LHCN-M2 (cell line): ENCODE measurements around the gene XRCC4. TPM values are rescaled to one million over a fixed set of nuclear protein-coding genes. Genes with fewer than 3 reads are reported as not detected.
A peak's percentile ranks its signal among the peaks of the same experiment; 100 is the strongest.
"Not testable (repeated sequence)": the region's sequence is repeated elsewhere in the genome, so short reads cannot be mapped to it uniquely, and the experiment has no call there.

Source experiments
- DNase-seq: peaks from one replicate; pipeline ENCODE4 v3.0.0-alpha.2; 2012; ENCODE audit warnings: low read depth
- total RNA-seq: library from RNA; depleted of rRNA; stranded (reverse); fragments of >200 nt; gene quantifications from 2 replicates; pipeline ENCODE4 v1.2.3, GENCODE V29; 2014

Gene XRCC4
- total RNA-seq, 1 experiment from 2014 or later, result 14.3 TPM

DNA sequence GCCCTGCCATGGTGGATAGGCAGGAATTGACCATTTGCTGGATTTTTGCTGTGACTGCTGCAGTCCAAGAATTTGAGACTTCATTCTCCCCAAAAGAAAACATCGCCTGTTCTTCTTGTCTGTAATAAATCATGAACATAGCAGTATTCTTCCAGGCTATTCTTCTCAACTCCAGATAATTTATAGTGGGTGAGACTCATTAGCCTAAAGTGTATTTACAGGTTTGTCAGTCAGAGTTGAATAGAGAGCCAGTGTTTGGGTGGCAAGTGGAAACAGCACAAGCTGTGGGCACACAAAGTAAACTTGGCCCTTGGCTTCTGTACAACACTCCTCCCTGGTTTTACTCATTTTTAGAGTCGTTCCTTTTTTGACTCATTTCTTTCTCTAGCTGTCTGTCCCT, 266.0 kb downstream of the XRCC4 start:
- DNase-seq, result no peak

DNA sequence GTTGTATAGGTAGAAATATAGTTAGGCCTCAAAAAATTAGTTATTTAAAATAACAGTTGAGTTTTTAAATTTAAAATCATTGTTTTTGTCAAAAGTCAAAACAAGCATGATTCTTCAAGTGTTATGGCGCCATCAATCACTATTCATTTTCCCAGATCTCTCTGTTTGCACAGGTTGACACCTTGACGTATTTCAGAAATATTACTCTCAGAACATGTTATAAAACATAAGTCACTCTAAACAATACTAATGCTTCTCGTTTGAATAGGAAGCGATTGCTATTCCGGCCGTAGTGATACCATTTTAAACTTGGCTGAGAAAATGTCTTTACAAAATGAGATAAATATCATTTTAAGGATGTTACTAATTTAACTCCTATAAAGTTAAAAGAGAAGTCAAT, 268.1 kb downstream of the XRCC4 start:
- no peak for DNase-seq

DNA sequence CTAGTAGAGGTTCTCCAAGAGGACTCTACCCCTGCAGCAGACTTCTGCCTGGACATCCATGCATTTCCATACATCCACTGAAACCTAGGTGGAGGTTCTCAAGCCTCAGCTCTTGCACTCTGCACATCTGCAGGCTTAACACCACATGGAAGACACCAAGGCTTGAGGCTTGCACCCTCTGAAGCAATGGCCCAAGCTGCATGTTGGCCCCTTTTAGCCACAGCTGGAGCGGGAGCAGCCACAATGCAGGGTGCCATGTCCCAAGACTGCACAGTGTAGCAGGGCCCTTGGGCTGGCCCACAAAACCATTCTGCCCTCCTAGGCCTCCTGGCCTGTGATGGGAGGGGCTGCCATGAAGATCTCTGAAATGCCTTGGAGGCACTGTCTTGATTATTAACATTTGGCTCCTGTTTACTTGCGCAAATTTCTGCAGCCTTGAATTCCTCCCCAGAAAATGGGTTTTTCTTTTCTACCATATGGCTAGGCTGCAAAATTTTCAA, 271.0 kb downstream of the XRCC4 start:
- DNase-seq, result no peak

DNA sequence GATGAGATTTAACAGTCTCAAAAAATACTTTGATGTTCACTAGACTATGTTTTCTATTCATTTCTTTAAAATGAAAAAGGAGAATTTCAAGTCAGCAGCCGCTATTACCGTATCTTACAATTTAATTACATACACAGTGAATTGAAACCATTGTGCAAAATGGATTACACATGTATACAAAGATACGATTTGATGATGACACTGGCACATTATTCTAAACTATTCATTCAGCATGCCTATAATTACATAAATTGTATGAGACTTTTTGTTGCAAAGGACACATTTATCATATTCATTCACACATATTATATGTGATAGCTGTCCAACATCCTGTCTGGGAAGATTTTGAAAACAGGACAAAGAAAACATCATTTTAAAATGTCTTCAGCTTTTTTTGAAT, 275.9 kb downstream of the XRCC4 start:
- DNase-seq, result no peak

DNA sequence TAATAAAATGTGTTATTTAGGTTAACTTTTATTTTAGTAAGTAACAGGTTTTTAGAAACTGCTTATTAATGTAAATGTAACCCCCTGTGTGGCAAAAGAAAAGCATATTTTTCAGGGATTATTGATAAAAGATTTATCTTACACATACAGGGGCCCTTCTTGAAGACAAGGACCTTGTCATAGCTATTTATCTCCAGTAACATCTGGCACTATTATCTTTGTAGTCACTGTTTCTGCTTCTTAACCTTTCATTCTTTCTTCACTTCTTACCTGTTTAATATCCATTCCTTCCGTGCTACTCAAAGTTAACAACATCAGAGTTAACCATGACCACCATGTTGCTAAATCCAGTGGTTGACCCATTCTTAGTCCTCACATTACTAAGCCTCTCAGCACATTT, 276.4 kb downstream of the XRCC4 start:
- DNase-seq, result no peak

DNA sequence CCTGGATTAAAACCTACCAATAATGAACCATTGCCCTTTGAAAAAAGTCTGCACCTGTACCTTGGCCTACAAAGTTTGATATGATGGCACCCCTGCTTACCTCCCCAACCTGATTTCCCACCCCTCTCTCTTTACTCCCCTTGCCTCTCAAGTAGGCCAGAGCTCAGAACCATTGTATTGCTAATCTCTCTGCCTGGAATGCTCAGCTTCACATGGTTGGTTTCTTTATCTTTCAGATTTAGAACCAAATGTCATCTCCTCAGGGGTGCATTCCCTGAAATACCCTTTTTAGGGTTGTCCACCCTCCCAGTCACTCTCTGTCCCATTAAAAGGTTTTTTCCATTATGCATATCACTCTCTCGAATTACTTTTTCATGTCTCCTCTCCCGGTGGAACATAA, 277.6 kb downstream of the XRCC4 start:
- no peak for DNase-seq

DNA sequence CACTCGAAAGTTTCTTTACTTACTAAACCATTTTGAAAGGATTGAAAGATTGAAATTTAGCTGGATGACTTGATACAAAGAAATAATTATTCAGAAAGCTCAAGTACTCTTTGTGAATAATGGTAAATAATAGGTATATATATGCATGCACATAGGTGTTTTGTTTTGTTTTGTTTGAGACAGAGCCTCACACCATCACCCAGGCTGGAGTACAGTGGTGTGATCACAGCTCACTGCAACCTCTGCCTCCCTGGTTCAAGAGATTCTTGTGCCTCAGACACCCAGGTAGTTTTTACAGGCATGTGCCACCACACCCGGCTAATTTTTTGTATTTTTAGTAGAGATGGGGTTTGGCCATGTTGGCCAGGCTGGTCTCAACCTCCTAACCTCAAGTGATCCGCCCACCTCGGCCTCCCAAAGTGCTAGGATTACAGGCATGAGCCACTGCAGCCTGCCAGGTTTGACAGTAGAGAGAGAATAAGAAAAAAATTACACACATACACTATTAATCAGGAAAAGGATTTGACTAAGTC, 278.2 kb downstream of the XRCC4 start:
- not testable (repeated sequence) for DNase-seq

DNA sequence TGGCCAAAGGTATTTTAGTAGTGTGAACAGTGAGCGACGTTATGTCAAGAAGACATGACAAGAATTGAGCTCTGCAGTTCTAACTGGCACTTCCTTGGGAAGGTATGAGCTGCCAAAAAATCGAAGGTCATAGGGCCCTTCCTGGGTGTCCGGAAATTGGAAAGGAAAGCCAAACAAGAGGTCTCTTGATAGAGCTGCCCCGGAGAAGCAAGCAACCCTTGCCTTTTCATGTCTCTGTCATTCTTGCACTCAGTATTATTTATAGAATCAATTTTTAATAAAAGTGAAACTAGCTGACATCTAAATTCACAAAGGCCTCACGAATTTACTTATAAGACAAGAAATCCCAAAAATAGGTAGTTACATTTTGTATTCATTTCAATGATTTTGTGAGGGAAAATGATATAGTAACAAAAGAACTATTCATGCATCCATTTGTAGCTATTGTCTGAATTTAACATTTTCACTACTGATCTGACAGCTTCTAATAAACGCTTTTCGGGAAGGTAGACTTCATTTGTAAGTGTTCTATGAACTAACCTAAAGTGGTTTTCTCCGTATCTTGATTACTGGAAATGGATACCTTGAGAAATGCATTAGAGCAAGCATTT, 280.4 kb downstream of the XRCC4 start:
- DNase-seq, result no peak

DNA sequence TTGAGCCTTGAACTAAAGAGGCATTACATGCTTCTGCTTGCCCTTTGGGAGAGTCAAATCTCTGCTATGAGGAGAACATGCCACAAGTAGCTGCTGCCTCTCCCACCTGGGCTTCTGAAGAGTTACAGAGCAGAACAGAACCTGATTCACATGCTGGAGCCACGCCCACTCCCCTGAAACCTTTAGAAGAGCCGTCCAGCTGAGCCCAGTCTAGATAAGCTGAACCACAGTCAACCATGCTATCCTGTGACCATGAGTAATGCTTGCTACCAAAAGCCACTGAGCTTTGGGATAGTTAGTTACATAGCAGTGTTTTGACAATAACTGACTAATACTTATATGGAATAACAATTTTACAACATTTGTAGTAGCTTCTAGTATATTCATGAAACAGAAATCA, 283.2 kb downstream of the XRCC4 start:
- DNase-seq, result no peak

DNA sequence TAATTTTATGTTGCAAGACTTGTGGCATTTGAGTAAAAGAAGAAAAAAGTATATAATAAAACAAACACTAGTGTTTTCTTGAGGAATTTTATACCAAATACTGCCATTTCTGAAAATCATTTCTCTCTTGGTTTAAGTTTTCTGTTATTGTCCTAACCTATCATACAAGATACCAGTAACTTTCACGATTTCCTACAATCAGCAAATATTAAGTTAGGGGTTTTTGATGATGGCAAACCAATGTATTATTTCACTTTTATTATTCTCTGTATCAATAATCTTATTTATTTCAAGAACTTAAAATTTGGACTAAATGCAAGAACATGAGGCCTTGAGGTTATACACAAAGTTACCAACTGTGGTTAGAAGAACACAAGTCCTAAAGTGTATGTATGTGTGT, 285.2 kb downstream of the XRCC4 start:
- DNase-seq, result no peak

DNA sequence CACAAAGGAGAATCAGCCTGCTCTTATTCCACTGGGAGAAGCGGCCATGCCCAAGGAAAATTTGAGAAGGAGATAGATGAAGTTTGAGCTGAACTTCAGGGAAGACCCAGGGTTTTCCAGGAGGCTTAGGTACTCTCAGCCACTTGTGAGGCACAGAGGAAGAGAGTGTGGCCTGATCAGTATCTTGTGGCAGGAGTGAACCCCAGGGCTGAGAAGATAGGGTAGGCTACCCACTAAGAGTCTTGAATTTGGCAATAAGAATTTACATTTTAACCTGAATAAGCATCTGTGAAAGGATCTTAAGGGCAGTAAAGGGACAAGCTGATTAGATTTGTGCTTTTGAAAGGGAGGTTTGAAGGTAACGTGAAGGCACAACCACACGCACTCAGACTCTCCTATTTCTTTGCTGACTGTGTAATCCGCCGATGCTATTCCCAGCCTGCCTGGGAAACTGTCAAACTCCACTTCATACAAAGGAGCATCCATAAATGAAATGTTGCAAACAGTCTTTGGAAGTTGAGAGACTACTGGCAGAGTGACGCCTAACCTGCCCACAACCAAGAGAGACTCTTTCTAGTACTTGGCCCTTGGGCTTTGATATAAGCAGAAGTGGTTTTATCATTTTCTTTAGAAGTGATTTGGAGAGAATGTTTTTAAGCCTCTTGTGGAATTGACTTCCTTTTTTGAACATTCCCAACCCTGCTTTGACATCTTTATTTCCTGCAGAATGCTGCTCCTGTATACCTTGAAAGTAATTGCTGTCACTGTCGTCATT, 286.0 kb downstream of the XRCC4 start:
- DNase-seq, result no peak

DNA sequence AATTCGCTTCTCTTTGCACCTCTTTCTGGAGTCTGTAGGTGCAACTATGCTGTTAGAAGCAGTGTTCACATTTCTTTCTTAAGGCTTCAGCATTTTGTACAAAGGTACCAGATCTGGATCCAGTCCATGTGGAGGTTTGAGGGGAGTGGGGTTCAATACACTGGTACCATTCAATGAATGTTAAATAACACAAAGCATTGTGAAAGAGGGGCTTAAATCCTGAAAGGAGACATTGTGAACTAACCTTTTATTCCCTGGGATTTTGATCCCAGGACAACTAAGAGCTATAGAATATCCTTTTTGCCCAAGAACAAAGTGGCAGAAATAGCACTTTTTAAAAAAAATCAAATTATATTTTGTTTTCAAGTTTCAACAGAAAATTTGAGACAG, 286.5 kb downstream of the XRCC4 start:
- DNase-seq, result no peak

DNA sequence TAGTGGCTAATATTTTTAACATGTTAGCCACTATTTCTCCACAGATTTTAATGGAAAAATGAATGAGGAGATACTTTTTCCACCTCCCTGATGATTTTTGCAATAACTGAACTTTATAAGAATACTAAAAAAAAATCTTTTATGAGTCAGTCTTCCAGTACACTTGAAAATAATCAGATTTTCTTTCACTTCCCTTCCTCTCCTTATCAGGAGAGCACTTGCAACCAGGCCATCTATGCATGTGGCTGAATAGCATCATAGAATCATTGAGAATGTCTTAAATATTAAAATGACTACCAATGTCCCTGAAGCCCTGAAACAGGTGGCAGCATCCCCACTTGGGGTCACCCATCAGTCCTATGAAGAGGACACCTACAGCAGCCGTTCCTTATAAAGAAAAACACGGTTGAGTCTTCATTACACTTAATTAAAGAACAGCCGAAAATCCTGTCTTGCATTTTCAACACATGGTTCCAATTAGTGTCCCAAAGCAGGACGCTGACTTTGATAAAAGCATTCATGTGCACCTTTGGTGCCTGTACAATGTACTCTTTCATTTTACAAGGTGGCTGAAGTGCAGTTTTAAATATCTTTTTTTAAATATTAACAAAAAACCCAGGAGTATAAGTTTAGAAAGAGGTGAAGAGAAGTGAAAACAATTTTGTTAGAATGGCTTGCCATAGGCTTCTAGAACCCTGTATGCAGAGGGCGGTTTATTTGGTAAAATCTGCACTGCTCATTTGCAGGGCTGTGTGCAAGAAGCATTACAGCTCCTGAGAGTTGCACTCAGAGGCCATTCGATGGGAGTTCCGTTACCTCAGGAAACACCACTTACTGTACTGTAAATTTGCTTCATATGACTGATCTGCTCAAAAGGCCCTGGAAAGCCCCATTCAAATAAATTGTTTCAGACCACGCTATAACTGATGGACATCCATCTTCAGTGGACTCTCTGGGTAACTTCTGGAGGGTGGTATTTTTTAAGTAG, 287.3 kb downstream of the XRCC4 start:
- no peak for DNase-seq

DNA sequence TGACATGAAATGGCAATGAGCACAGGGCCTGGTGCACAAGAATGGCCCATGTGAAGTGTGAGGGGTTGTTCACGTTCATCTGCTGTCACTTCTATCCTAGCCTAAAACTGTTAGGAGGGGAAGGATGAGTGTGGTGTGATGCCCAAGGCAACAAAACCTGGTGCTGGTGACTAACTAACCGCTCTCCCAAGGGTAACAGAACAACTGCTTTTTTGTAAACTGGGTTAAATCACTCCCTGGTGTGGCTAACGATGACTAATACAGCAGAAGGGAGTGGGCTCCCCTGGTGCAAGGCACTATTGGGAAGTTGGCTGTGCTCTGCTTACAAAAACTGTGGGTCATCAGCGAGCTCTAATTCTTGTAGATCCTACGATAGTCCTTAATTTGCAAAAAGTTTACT, 291.0 kb downstream of the XRCC4 start:
- peak; percentile 99 for DNase-seq

DNA sequence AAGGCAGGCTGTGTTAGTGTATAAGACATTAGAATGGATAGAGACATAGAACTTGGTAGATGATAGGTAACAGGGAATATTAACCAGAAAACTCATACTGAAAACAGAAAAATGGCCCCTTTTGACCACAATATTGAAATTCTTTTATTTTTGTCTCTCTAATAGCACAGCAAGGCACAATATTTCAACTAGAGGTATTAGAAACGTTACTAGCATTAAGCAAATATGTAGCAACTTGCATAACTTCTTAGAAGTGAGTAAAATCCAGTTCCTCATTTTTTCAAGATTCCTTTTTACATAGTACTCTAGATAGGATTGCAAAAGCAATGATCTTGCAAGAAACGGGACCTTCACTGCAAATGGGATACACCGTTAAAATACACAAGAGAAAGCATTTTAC, 291.5 kb downstream of the XRCC4 start:
- no peak for DNase-seq

DNA sequence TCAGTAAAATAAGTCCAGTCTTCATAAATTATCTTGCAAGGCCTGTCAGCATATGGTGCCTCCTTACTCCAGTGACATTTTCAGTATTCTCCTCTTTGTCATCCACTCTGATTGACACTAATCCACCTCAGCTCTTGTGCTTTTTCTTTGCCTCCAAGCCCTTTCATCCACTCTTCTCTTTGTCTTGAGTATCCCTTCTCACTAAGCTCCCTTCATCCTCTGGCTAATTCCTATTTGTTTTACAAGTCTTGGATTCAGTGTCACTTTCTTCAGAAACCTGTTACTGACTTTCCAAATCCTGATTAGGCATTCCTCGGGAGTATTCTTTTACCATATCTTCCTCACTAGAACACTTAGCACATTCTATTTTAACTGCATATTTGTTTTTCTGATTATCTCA, 293.6 kb downstream of the XRCC4 start:
- no peak for DNase-seq

DNA sequence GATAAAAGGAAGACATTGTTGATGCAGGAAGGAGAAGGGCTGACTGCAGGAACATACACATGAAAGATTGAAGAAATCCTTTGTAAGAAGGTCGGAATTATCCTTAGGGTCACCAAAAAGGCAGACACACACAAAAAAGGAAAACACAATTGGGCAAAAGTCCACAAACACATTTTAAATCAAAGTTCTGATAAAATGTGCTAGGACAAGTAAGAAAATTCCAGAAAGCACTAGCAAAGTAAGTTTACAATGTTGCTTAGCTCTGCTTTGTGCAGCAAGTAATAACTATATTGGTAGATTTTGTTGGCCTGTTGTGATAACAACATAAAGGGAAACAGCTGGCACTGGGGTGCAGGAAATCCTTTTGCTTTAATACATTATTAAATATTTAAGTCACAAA, 294.4 kb downstream of the XRCC4 start:
- DNase-seq, result no peak

DNA sequence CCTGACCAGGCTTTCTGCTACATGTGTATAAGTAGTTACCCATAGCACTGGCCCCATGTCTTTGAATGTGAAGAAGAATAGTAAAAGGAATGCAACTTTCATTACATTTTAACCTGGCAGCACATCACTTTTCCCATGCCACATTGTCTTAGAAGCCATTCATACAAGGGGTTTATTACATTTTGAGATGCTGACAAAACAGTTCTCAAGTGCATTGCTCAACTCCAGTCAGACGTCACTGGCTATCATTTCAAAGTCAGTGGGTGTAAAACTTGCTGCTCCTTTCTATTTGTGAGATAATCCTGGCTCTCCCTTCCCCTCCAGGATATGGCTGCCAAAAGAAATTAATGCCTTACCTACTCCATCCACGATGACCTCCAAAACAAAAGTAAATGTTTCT, 297.2 kb downstream of the XRCC4 start:
- no peak for DNase-seq

DNA sequence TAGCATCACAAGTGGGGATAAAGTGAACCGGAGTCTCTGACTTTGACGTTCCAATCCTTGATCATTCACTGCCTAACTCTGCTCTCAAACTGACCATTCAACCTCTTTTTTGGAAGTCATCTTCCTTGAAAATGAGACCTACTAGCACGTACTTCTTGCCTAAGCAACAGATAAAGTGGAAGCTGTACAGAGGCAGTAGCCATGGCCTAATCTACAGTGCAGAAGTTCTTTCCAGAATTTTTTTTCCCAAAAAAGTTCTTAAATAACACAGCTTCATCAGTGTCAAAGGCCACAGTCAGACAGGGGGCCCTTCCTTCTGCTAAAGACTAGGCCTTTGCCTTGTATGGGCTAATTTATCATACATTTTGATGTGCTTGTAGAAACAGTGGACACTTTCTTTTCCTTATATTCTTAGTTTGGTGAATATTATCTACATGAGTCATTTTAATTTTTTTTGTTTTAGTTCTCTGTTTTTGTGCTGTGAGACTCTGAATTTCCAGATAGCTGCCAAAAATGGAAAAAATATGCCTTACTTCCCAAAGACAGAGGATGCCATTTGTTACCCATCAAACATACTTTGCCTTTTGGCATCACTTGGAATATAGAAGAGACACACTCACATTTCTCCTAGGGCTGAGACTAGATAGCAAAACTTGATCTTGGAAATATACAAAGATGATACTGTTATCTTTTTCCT, 297.9 kb downstream of the XRCC4 start:
- DNase-seq, result peak; percentile 58

DNA sequence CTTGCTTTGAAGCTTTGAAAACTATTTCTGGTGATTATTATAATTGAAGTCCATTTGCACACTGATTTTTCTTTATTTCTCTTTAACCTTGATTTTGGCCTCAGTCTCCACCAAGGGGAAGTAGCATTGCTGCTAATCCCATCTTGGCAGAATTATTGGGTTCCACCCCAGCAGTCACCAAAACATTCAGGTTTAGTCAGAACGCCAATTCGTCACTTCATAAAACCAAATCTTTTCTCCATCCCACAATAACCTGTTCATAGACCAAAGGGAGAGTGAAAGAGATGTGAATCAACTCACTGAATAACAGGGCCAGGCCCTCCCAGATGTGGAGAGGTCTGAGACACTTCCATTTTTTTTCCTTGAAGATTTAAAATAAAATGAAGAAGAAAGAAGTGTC, 299.1 kb downstream of the XRCC4 start:
- no peak for DNase-seq

DNA sequence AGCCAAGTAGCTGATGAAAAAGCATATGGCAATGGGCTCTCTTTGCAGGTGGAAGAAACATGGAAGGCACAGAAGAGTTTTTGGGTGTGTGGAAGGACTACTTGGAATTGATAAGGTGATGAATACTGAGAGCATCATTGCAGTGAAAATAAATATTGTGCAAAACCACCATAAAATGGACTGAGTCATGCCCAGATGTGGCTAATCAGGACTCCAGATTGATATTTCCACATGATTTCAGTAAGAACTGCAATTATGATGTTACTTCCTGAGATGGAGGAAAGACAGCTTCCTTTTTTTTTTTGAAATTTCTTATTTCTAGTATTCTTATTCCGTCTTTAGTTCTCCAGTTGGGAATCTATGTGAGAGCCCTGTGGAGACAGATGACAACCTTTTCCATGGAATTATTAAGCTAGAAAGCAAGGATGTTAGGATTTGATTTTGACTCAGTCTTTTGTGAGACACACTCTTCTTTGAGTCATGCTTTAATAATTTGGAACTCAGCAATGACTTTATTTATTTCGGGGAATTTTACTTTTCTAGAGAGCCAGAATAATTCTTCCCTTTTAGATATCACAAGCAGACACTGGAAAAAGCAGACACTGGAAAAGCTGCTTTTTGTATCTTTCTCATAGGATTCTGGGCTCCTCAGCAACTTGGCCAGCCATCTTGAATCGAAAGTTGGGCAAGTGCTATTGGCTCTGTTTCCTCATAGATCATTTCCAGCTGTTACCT, 300.0 kb downstream of the XRCC4 start:
- DNase-seq, result peak; percentile 67
